K562 (cell line): ENCODE results near the gene ELMO1. TPM values are rescaled to one million over a fixed set of nuclear protein-coding genes. Genes with fewer than 3 reads are reported as not detected.

Experiments used
- ATAC-seq: fragments of 200-7000 bp; cut with Tn5 transposase; 3 replicates; pipeline ENCODE4 v1.9.1; 2020; ENCODE audit warnings: moderate library complexity
- BruUV-seq: library from RNA; stranded (reverse); fragments of 400-500 nt; replicated peaks from 2 replicates; lab custom pipeline; 2021; lab: Mats Ljungman, UMichigan
- CTCF ChIA-PET: fragments of 300-600 bp; formaldehyde crosslinking; extraction: SDS; loops from one replicate; lab custom pipeline; 2021; ENCODE audit warnings: low intra/inter-chr PET ratio; lab: Yijun Ruan, JAX
- POLR2A ChIA-PET: fragments of 300-600, 350-650 bp; sonication (Branson Sonifier 250); formaldehyde crosslinking; extraction: SDS; loops from one replicate; lab custom pipeline; 2021; ENCODE audit warnings: antibody characterized with exemption, inconsistent platforms; lab: Yijun Ruan, JAX
- DNase-seq, 4 experiments: peaks; one replicate each; pipeline versions ENCODE4 v3.0.0 to v3.0.0-alpha.2; 2011 to 2018; ENCODE audit warnings: low spot score in 3 of 4, mixed read lengths in 3 of 4; ENCODE audit errors: extremely low read depth in 1 of 4
- FAIRE-seq: peaks from 2 replicates; lab custom pipeline; 2011; peaks lifted over from hg19 to GRCh38; lab: Jason Lieb, UNC
- H2AFZ ChIP-seq: 2 replicates; pipeline ENCODE4 v1.6.0; 2011; ENCODE audit warnings: low read depth, low read length, control low read depth, inconsistent platforms
- H3K27ac ChIP-seq: fragments of 200-600 bp; 3 replicates; pipeline ENCODE4 v1.8.0; 2011; ENCODE audit warnings: low read depth, mild to moderate bottlenecking, control low read depth, inconsistent platforms, low read length, moderate library complexity, mixed read lengths; ENCODE audit errors: extremely low read depth
- H3K27me3 ChIP-seq, 2 experiments: fragments of 300-600 bp in 1 of 2; 2 replicates in 1 of 2; 3 replicates in 1 of 2; pipeline versions ENCODE4 v1.6.0 to v1.8.0; 2011; ENCODE audit warnings: inconsistent platforms in 2 of 2, low read length in 2 of 2, mild to moderate bottlenecking in 1 of 2, mixed read lengths in 1 of 2, moderate library complexity in 1 of 2; ENCODE audit not compliant: control insufficient read depth in 2 of 2, insufficient read depth in 2 of 2
- H3K36me3 ChIP-seq: fragments of 300-600 bp; 3 replicates; pipeline ENCODE4 v1.8.0; 2011; ENCODE audit warnings: mild to moderate bottlenecking, low read length, inconsistent platforms; ENCODE audit not compliant: control insufficient read depth, insufficient read depth
- H3K4me1 ChIP-seq, 2 experiments: fragments of 200-600 bp in 1 of 2; replicated peaks in 1 of 2; 2 replicates in 1 of 2; 3 replicates in 1 of 2; pipeline versions ENCODE4 v1.5.1 to v1.8.0; 2011; ENCODE audit warnings: inconsistent platforms in 2 of 2, low read length in 2 of 2, mild to moderate bottlenecking in 1 of 2, mixed read lengths in 1 of 2, moderate library complexity in 1 of 2; ENCODE audit not compliant: control insufficient read depth in 2 of 2, insufficient read depth in 2 of 2
- H3K4me2 ChIP-seq: 2 replicates; pipeline ENCODE4 v1.6.1; 2011; ENCODE audit warnings: low read length, control low read depth, inconsistent platforms, mixed read lengths; ENCODE audit not compliant: insufficient read depth
- H3K4me3 ChIP-seq: fragments of 200-600 bp; sonication (generic), shearing (Covaris generic); 2 replicates; pipeline ENCODE4 v1.5.1; 2016; ENCODE audit warnings: control low read depth, inconsistent platforms
- H3K79me2 ChIP-seq: fragments of 200-600 bp; 3 replicates; pipeline ENCODE4 v1.8.0; 2011; ENCODE audit warnings: low read length, inconsistent platforms; ENCODE audit not compliant: control insufficient read depth, insufficient read depth
- H3K9ac ChIP-seq, 2 experiments: 2 replicates each; pipeline versions ENCODE4 v1.6.0 to v1.6.1; 2011; ENCODE audit warnings: low read depth in 2 of 2, low read length in 2 of 2, control low read depth in 1 of 2, inconsistent platforms in 1 of 2, mild to moderate bottlenecking in 1 of 2, mixed read lengths in 1 of 2; ENCODE audit not compliant: insufficient read depth in 1 of 2
- H3K9me1 ChIP-seq: one replicate; pipeline ENCODE4 v1.6.0; 2011; ENCODE audit warnings: inconsistent platforms, mild to moderate bottlenecking, low read length, moderate library complexity; ENCODE audit not compliant: control insufficient read depth, insufficient read depth
- H3K9me3 ChIP-seq: replicated peaks from 2 replicates; pipeline ENCODE4 v1.5.1; 2011; ENCODE audit warnings: low read depth, low read length, inconsistent platforms; ENCODE audit not compliant: control insufficient read depth, insufficient read depth
- H4K20me1 ChIP-seq: replicated peaks from 2 replicates; pipeline ENCODE4 v1.6.1; 2011; ENCODE audit warnings: low read length, inconsistent platforms, mixed read lengths; ENCODE audit not compliant: control insufficient read depth, insufficient read depth
- GTF2F1 ChIP-seq: IDR thresholded peaks from 2 replicates; pipeline ENCODE4 v1.6.1; 2011; ENCODE audit warnings: low read depth, low read length, improper control_type of control experiment
- HNRNPLL ChIP-seq: fragments of 200-400 bp; formaldehyde crosslinking; IDR thresholded peaks from 2 replicates; pipeline ENCODE4 v1.6.1; 2017; ENCODE audit warnings: low read length, low read depth, mild to moderate bottlenecking; ENCODE audit not compliant: poor library complexity, severe bottlenecking
- NCOA1 ChIP-seq: fragments of 450-650 bp; IDR thresholded peaks from 2 replicates; pipeline ENCODE4 v1.6.1; 2016; ENCODE audit warnings: low read depth
- NFIC ChIP-seq: fragments of 450-650 bp; IDR thresholded peaks from 2 replicates; pipeline ENCODE4 v1.6.1; 2017; ENCODE audit warnings: mild to moderate bottlenecking, inconsistent platforms
- NFIX ChIP-seq: fragments of 250-450 bp; sonication (Bioruptor Pico); IDR thresholded peaks from 2 replicates; pipeline ENCODE4 v1.4.0; 2020; ENCODE audit warnings: low read depth, mild to moderate bottlenecking, moderate library complexity
- SREBF2 ChIP-seq: sonication (generic); formaldehyde crosslinking; IDR thresholded peaks from 2 replicates; pipeline ENCODE4 v1.4.0; 2020; ENCODE audit warnings: mild to moderate bottlenecking, missing genetic modification reagents
- ZNF668 ChIP-seq: fragments of 250-450 bp; sonication (Bioruptor Pico); IDR thresholded peaks from 2 replicates; pipeline ENCODE4 v1.8.0; 2022; ENCODE audit warnings: mild to moderate bottlenecking, inconsistent platforms
- WGBS: fragments of 100-300 bp; shearing (Covaris generic); methylation state at CpG from one replicate; pipeline ENCODE4 v1.1.6; 2016; ENCODE audit warnings: low coverage, mixed read lengths; ENCODE audit not compliant: insufficient coverage; ENCODE audit errors: missing lambda C conversion rate; 5-methylcytosine and 5-hydroxymethylcytosine counted together
- in situ Hi-C: fragments of 300-500 bp; cut with MboI; formaldehyde crosslinking; loops from 4 replicates; pipeline ENCODE4 v1.15.0; 2018; ENCODE audit warnings: inconsistent platforms, mixed read lengths
- intact Hi-C: fragments of 100-400 bp; cut with micrococcal nuclease; formaldehyde crosslinking; loops from 2 replicates; pipeline ENCODE4 v1.14.2; 2022
- polyA plus RNA-seq, 8 experiments: library from polyadenylated mRNA; depleted of rRNA in 4 of 8; stranded (reverse) in 5 of 8; unstranded in 3 of 8; fragments of >200 nt; fragmentation: Nextera tagmentation in 2 of 8; fragmentation: Illumina TruSeq in 1 of 8; extraction: Ambion mirVana in 2 of 8; extraction: Trizol in 1 of 8; gene quantifications; 2 replicates each; pipeline versions ENCODE4 v1.2.1 to v1.2.3, GENCODE V29; 2011 to 2014; ENCODE audit warnings: inconsistent platforms in 1 of 8, missing spikeins in 1 of 8
- total RNA-seq, 7 experiments: library from RNA; depleted of rRNA in 6 of 7; stranded (reverse); fragments of >200 nt in 6 of 7; fragmentation: Illumina TruSeq in 2 of 7; extraction: Trizol in 2 of 7; gene quantifications; 2 replicates each; pipeline versions ENCODE4 v1.2.1 to v1.2.3, GENCODE V29; 2011 to 2021; ENCODE audit warnings: low replicate concordance in 1 of 7
- TF ChIP-seq, protein P1 (sequence below): IDR thresholded peaks from 3 replicates; pipeline ENCODE4 v1.6.1; 2011; ENCODE audit warnings: borderline replicate concordance, mild to moderate bottlenecking; ENCODE audit not compliant: insufficient read length, insufficient read depth
- TF ChIP-seq, protein P2 (sequence below): fragments of 150-350 bp; conservative IDR thresholded peaks from 2 replicates; pipeline ENCODE4 v1.6.1; 2014; ENCODE audit warnings: low read length
- TF ChIP-seq, protein P3 (sequence below): fragments of 250-450 bp; sonication (Bioruptor Pico); IDR thresholded peaks from 2 replicates; pipeline ENCODE4 v1.9.0; 2021; ENCODE audit warnings: mild to moderate bottlenecking
- TF ChIP-seq, protein P4 (sequence below): fragments of 250-450 bp; sonication (Bioruptor Pico); IDR thresholded peaks from 2 replicates; pipeline ENCODE4 v1.8.0; 2021; ENCODE audit warnings: mild to moderate bottlenecking, moderate library complexity

ELMO1 gene
- total and polyA plus RNA-seq, 9 of the 15 experiments (the other 6 are each of a cell fraction or from before 2014, with no cell fraction given): 0.36 to 7.2 (median 3.6) TPM

DNA sequence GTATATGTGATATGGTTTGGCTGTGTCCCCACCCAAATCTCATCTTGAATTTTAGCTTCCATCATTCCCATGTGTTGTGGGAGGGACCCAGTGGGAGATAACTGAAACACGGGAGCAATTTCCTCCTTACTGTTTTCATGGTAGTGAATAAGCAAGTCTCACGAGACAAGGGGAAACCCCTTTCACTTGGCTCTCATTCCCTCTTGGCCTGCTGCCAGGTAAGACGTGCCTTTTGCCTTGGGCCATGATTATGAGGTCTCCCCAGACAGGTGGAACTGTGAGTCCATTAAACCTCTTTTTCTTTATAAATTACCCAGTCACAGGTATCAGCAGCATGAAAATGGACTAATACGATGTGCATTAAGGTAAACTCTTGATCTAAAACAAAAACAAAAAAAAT is 367.2 kb downstream of the ELMO1 start:
- no peak for FAIRE-seq
- H3K27me3 ChIP-seq: no peaks in the 10 kb centered on the region
- no peak overlapping the region for H3K4me2 ChIP-seq
- H2AFZ ChIP-seq: no peak overlapping the region
- H3K9me1 ChIP-seq: peaks cover 4% of the 10 kb centered on the region
- 3% methylated on average over 4 of the region's 4 CpGs for WGBS
- no peak overlapping the region for H3K4me3 ChIP-seq
- H3K9me3 ChIP-seq: no peaks in the 10 kb centered on the region
- ATAC-seq: no peak
- no peak overlapping the region for H3K9ac ChIP-seq
- peak in 1 of 4 experiments; percentile 9 for DNase-seq
- peaks cover 0 to 5% of the 10 kb centered on the region in 2 experiments; a peak in 3 of 5 replicates for H3K4me1 ChIP-seq
- H3K36me3 ChIP-seq: no peaks in the 10 kb centered on the region
- intact Hi-C loops (no loop called here), in situ Hi-C loops (no loop called here)
- TF ChIP-seq NCOA1 (no peak), ZNF668 (CRISPR knock-in tag) (no peak), NFIX (CRISPR knock-in tag) (peak; percentile 66), GTF2F1 (no peak), HNRNPLL (no peak), NFIC (peak; percentile 90)
- no peaks in the 10 kb centered on the region for H3K79me2 ChIP-seq
- peaks cover 5% of the 10 kb centered on the region; the same call in 1 of the 2 replicates for H4K20me1 ChIP-seq
- BruUV-seq: no TSS peak
- H3K27ac ChIP-seq: no peak overlapping the region
- ChIA-PET CTCF (no interaction called here), POLR2A (no interaction called here)

DNA sequence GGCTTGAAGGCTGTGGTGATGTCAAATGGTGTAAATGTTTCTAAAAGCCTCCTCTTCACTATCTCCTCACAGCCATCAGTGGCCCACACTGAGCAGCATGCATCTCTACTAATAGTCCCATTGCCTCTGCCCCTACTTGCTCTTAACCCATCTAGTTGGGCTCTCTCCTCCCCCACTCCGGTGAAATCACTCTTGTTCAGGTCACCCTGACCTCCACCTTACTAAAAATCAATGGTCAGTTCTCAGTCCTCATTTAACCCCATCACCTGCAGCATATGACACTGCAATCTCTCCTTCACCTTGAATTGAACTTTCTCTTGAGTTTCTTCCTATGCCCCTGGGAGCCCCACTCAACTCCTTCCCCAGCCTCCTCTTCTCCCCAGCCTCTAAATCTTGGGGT is 369.2 kb downstream of the ELMO1 start:
- Histone ChIP-seq H3K4me2 (no peak overlapping the region), H3K9me1 (peaks cover 4% of the 10 kb centered on the region), H3K9ac (no peak overlapping the region), H3K27ac (no peak overlapping the region), H3K4me1 (peaks cover 0 to 5% of the 10 kb centered on the region in 2 experiments; a peak in 3 of 5 replicates), H2AFZ (no peak overlapping the region), H3K4me3 (no peak overlapping the region), H3K36me3 (no peaks in the 10 kb centered on the region), H3K9me3 (no peaks in the 10 kb centered on the region), H3K27me3 (no peaks in the 10 kb centered on the region), H3K79me2 (no peaks in the 10 kb centered on the region), H4K20me1 (peaks cover 5% of the 10 kb centered on the region; the same call in 1 of the 2 replicates)
- ChIA-PET CTCF (no interaction called here), POLR2A (no interaction called here)
- DNase-seq (no peak), FAIRE-seq (no peak), ATAC-seq (no peak)
- in situ Hi-C loops: no loop called here
- intact Hi-C loops: no loop called here
- BruUV-seq: no TSS peak
- WGBS: 10% methylated on average over 1 of the region's 1 CpG
- no peak for TF ChIP-seq SREBF2 (CRISPR knock-in tag)
- TF ChIP-seq, protein P1, sequence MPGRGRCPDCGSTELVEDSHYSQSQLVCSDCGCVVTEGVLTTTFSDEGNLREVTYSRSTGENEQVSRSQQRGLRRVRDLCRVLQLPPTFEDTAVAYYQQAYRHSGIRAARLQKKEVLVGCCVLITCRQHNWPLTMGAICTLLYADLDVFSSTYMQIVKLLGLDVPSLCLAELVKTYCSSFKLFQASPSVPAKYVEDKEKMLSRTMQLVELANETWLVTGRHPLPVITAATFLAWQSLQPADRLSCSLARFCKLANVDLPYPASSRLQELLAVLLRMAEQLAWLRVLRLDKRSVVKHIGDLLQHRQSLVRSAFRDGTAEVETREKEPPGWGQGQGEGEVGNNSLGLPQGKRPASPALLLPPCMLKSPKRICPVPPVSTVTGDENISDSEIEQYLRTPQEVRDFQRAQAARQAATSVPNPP: no peak
- TF ChIP-seq, protein P2, sequence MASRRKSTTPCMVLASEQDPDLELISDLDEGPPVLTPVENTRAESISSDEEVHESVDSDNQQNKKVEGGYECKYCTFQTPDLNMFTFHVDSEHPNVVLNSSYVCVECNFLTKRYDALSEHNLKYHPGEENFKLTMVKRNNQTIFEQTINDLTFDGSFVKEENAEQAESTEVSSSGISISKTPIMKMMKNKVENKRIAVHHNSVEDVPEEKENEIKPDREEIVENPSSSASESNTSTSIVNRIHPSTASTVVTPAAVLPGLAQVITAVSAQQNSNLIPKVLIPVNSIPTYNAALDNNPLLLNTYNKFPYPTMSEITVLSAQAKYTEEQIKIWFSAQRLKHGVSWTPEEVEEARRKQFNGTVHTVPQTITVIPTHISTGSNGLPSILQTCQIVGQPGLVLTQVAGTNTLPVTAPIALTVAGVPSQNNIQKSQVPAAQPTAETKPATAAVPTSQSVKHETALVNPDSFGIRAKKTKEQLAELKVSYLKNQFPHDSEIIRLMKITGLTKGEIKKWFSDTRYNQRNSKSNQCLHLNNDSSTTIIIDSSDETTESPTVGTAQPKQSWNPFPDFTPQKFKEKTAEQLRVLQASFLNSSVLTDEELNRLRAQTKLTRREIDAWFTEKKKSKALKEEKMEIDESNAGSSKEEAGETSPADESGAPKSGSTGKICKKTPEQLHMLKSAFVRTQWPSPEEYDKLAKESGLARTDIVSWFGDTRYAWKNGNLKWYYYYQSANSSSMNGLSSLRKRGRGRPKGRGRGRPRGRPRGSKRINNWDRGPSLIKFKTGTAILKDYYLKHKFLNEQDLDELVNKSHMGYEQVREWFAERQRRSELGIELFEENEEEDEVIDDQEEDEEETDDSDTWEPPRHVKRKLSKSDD: no peak
- TF ChIP-seq, protein P3, sequence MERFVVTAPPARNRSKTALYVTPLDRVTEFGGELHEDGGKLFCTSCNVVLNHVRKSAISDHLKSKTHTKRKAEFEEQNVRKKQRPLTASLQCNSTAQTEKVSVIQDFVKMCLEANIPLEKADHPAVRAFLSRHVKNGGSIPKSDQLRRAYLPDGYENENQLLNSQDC: no peak
- TF ChIP-seq, protein P4, sequence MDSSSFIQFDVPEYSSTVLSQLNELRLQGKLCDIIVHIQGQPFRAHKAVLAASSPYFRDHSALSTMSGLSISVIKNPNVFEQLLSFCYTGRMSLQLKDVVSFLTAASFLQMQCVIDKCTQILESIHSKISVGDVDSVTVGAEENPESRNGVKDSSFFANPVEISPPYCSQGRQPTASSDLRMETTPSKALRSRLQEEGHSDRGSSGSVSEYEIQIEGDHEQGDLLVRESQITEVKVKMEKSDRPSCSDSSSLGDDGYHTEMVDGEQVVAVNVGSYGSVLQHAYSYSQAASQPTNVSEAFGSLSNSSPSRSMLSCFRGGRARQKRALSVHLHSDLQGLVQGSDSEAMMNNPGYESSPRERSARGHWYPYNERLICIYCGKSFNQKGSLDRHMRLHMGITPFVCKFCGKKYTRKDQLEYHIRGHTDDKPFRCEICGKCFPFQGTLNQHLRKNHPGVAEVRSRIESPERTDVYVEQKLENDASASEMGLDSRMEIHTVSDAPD (CRISPR knock-in tag): no peak
